HepG2 (cell line): ENCODE results near the gene FIZ1.

Experiments
- POLR2A ChIP-seq, 2 experiments: IDR thresholded peaks; 2 replicates each; pipeline ENCODE4 v1.6.1; 2011; ENCODE audit warnings: low read depth in 2 of 2, low read length in 2 of 2, mild to moderate bottlenecking in 1 of 2, moderate library complexity in 1 of 2; ENCODE audit not compliant: insufficient read depth in 1 of 2
- ZFP36 ChIP-seq: fragments of 150-350 bp; IDR thresholded peaks from 2 replicates; pipeline ENCODE4 v1.6.1; 2018; ENCODE audit warnings: borderline replicate concordance, low read length, low read depth; ENCODE audit not compliant: partially characterized antibody

- no peak for TF ChIP-seq POLR2A (IDR thresholded peaks at IDR 0.05; ENCODE audit: insufficient read depth in 1 of 2, low read depth in 2 of 2, low read length in 2 of 2)
- TF ChIP-seq ZFP36: no peak
These were observed 3.0 kb downstream of the FIZ1 start for GRCh38 chr19:55596304-55596703.
